GM21526 (cell line): Measurements from ENCODE around the gene CUEDC1.
"Not testable (repeated sequence)": the region's sequence is repeated elsewhere in the genome, so short reads cannot be mapped to it uniquely, and the experiment has no call there.

Experiments used
- ATAC-seq: cut with Tn5 transposase; IDR thresholded peaks from one replicate; pipeline ENCODE4 v1.9.1; 2021; ENCODE audit warnings: moderate library complexity; ENCODE audit not compliant: unreplicated experiment, low FRiP score

Gene CUEDC1

DNA sequence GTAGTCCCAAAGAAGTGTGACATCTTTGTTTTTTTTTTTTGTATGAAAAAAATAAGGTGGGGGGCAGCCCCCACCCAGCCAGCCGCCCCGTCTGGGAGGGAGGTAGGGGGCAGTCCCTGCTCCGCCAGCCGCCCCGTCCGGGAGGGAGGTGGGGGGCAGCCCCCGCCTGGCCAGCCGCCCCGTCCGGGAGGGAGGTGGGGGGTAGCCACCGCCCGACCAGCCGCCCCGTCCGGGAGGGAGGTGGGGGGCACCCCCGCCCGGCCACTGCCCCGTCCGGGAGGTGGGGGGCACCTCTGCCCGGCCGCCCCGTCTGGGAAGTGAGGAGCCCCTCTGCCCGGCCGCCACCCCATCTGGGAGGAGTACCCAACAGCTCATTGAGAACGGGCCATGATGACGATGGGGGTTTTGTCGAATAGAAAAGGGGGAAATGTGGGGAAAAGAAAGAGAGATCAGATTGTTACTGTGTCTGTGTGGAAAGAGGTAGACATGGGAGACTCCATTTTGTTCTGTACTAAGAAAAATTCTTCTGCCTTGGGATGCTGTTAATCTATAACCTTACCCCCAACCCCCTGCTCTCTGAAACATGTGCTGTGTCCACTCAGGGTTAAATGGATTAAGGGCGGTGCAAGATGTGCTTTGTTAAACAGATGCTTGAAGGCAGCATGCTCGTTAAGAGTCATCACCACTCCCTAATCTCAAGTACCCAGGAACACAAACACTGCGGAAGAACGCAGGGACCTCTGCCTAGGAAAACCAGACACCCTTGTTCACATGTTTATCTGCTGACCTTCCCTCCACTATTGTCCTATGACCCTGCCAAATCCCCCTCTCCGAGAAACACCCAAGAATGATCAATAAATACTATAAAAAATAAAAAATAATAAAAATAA lies 108.9 kb downstream of the CUEDC1 start:
- ATAC-seq: not testable (repeated sequence)

DNA sequence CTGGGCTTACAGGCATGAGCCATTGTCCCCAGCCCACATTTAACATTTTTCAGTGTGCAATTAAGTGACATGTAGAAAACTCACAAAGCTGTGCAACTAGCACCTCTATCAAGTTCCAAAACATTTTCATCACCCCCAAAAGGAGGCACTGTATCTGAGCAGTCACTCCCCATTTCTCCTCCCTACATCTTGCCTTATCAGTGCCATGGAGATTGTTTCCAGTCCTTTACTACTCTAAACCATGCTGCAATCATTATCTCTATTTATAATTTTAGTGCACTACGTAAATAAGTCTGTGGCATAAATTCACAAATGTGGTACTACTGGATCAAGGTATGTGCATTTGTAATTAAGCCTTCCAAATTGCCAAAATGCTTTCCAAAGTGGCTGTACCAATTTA lies 112.9 kb downstream of the CUEDC1 start:
- no peak for ATAC-seq

DNA sequence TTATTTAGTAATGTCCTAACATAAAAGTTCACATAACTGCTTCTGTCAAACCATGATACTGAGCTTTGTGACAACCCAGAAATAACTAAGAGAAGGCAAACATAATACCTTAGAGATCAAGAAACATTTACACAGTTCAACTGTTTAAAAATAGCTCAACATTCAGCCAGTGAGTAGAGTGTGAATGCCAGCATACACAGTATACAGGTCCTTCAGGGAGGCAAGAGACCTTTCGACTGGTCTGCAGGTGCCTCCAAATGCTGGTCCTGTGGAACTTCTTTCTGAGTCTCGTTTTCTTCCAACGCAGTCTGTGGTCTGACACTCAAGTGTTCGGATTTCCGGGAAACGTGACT lies 115.7 kb downstream of the CUEDC1 start:
- ATAC-seq: no peak

DNA sequence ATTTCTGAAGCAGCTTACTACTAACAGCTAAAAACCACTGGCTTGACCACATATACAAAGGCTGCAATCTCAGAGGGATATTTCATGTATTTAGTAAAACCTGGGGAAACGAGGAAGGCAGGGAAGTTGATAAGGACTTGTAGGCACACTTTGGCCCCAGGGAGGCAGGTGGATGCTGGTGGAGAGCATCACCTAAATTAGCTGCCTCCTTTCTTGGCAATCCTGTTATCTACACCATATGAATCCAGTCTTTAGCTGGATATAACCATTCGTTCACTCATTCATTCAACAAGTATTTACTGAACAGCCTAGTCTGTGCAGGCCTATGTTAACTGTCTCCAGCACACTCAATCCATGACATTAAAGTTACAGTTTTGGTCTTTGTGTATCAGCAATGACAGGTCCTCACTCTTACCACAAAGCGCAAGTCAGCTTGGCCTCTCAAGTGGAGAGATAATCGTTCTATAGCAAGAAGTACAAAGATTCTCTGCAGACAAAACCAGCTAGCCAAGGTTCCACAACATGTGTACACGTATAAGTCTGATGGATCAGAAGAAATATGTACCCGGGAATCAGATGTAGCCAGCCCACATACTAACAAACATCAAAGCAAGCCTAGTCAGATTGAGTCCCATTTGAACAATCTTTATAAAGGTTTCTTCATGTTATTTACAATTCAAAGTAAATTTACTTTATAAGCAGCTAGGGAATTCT lies 116.2 kb downstream of the CUEDC1 start:
- ATAC-seq: no peak

DNA sequence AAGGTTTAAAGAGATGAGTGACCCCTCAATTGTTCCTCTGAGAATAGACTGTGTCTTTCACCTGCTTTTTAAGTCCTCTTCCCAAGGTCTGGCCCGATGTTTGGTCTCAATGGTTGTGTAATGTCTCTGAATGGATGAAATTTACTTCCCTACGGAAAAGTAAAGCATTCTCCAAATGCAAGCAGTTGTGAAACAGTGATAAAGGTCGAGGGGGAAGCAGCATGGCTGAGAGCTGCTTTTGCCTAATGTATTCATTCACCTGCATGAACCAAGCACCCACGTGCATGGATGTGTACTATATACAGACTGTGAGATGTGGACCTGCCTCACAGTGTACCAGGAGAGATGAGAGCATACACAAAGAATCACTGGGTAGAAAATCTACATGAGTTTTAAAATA lies 116.8 kb downstream of the CUEDC1 start:
- ATAC-seq: no peak

DNA sequence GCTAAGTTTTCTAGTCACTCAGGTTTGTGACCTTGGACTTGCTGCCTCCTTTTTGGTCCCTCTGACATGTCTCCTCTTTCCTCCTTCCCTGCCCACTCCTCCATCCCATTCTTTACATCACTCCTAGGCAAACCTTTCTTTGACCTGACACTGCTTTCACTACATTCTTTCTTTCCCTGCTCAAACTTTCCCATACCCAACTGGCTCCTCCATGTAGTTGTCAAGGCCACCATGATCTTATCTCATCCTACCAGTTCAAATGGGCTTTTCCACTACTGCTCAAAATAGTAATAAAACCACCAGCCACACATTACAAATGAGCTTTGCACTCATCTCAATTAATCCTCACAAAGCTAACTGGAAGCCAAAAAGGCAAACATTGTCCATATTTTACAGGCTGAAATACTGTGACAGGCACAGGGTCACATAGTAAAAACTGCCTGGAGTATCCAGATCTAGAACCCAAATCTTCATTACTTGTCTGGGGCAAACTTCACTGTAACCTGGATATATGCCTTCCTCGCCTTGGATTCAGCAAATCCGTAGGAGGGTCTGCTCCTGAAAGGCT lies 119.8 kb downstream of the CUEDC1 start:
- no peak for ATAC-seq

DNA sequence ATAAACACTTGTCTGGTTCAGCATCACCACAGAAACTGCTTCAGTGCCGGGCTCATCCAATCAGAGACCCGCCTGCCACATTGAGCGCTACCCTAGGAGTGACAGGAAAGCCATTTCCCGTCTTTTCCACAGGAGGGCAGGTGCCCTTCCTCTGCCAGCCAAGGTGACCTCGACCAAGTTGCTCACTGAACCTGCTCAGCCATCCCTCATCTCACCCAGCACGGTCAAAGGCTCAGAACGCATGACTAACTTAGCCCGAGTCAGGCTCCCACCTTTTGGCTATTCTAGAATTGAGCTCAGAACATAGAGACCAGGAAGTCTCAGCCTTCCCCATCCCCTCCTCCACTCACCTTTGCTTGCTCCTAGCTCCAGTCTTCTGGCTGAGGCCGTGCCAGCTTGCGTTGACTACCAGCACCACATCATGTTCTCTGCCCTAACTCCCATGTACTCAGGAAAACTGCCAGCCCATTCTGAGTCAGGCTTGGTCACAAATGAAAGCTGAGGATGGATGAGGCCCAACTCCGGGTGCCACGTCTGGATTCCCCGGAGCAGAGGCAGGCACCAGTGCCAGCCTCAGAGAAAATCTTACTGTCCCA lies 121.0 kb downstream of the CUEDC1 start:
- ATAC-seq: no peak

DNA sequence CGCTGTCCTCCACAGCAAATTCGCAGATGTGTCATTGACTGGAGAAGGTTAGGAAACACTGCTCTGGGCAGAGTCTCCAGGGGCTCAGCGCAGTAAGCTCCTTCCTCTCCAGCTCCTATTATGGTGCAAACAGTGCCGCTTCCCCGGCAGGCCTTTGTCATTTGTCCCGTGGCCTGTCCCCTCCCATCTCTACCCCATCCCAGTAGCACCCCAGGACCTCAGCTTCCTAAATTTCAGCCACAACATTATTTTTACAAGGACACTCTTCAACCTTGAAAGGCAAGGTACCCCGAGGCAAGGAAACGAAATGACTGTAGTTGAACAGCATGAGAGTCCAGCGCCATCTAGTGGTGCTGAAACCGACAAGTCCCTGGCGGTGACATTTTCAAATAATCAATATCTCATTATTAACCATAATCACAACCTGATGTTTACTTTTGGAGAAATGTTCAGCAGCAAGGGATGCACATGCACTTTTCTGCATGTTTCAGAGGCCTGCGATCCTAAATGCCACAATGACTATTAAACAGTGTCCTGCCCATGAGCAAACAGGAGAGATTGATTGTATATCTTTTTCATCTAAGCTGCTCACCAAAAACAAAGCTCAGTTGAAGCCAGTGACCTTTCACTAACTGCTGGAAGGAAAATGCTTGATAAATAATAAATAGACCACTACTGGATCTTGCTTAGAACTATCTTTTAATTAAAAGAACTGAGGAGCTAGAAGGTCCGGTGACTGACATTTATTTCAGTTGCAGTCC lies 121.9 kb downstream of the CUEDC1 start:
- no peak for ATAC-seq

DNA sequence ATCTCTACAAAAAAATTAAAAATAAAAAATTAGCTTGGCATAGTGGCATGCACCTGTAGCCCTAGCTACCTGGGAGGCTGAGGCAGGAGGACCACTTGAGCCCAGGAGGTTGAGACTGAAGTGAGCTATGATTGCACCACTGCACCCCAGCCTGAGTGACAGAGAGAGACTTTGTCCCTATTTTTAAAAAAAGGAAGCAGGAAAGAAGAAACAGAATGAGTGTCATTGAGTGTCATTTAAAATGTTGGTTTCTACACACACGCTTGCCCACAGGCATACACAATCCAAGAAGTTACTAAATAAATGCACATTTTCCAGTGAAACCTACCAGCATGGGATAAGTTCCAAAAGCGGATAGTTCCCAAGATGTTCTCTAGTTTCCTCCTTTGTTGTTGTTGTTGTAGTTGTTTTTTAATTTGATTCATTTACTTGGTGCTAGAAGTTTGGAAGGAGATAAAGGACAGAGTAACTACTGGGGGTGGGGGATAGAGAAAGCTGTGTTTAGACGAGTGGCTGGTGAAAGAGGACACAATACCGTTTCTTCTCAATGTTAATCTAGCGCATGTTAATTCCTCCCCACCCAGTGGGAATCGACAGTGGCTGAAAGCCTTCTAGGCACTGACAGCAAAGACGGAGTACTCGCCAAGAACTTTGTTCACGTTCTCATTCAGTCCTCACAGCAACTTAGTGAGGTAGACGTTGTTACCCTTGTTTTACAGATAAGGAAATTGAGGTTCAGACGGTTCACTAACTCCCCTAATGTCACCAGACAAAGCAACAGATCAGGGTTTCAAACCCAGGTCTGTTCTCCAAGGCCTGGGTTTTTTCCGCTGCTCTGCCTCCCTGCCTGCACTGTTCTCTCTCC lies 122.7 kb downstream of the CUEDC1 start:
- no peak for ATAC-seq

DNA sequence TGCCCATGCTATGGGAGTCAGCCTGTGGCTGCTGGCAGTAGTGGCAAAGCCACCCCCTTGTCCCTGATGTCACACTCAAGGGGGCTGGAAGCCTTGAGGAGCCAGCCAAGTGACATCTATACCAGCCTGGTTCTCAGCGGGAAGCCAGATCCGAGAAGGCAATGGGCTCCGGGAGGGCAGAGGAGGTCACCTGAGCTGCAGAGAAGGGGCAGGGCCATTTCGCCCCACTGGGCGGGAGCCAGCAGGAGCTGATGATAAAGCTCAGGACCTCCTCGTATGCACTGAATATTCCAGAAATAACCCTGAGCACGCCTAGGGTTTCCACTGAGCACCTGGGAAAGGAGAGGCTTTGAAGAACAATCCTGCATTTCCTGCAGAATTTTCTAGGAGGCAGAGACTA lies 124.3 kb downstream of the CUEDC1 start:
- no peak for ATAC-seq

DNA sequence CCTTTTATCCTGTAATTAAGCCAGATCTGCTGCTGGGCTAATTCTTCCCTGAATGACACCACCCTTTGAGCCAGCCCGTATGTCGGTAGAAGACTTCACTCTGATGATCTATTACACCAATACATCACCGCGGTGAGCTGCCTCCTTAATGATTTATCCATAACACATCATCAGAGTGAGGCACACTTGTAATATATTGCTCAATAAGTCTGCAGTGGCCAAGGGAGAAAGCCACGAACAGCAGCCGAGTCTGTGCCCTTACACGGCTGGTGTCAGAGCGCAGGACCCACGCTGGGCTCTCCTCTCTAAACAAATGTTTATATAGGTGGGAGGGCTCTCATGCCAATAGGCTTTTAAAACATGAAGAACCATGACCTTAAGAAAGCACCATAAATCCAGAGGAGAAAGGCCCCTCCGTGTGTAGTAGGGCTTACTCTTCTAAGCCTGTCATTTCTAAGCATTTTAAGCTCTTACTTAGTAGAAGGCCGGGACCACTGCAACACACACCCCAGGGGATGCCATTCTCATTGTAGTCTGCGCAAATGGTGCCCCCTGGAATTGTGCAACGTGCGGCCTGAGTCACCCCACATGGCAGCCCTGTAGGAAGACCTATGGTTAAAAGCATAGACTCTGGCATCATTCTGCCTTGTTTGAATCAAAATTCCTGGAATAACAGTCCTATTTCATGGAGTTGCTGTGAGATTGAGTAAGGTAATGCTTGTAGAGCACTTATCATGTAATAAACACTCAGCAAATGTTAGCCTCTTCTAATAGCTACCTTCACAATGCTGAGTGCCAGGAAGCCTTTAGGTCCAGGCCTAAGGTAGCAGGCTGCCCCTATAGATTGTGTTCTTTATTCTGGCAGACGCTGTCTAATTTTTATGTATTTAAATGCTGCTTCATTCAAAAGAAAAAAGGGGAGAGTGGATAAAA lies 131.5 kb downstream of the CUEDC1 start:
- no peak for ATAC-seq

DNA sequence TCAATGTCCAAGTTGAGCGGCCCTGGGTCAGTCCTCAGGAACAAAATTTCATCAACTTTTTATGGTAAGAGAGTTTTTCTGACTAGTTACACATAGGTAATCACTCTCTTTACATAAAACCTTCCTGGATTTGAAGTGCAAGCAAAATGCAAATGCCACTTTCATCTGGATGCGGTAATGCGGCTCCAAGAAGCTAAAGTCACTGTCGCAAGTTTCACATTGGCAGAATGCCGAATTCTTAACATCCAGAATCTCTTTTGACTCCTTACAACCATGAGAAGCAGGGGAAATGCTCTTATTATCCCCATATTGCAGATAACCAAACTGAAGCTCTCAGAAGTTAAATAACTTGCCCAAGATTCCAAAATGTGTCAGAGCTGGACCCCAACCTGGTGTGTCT lies 135.3 kb downstream of the CUEDC1 start:
- ATAC-seq: no peak

DNA sequence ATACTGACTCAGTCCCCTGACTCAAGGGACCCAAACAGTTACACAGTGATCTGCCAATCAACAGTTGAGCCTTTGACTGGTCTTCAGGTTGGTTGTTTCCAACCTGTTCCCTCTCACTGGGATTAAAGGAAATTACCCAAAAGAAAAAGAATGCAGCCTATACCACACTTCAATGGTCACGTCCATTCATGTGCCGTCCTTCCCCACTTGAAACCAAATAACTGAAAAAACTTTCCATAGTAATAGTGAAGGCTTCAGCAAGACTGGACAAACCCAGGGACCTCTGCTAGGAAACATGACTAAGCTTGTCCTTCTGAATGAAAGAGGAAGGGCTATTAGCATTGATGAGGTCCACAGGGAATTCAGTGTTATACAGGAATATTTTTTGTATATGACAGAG lies 135.9 kb downstream of the CUEDC1 start:
- ATAC-seq: no peak

DNA sequence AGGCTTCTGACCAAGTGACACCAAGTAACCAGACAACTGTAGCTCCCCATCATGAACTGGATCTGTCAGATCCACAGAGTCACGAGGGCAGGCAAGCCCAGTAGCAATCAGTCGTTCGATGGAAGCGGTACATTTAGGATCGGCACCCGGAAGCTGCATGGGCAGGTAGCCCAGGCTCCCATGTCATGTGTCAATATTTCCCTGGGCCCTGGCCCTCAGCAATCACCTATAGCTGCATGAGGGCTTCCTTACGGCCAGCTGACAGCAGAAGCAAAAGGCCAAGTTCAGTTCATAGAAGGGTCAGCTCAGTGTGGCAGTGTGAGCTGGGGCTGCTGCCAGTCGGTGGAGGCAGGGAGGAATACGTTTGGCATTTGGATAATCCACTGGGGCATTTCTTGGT lies 137.1 kb downstream of the CUEDC1 start:
- ATAC-seq: no peak

DNA sequence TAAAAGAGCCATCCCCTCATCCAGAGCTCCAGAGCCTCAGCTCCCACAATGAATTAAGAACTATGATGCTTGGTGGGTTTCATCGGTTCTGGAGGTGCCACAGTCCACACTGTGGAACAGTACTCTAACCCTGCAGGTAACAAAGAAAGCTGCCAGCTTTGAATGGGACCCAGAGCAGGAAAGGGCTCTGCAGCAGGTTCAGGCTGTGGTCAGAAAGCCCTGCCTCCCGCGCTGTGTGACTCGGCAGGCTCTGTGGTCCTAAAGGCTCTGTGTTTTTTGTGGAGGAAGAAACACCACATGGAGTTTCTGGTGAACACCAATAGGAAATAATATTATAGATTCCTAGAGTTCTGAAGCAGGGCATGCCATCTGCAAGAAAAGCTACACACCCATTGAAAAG lies 137.9 kb downstream of the CUEDC1 start:
- ATAC-seq: no peak

DNA sequence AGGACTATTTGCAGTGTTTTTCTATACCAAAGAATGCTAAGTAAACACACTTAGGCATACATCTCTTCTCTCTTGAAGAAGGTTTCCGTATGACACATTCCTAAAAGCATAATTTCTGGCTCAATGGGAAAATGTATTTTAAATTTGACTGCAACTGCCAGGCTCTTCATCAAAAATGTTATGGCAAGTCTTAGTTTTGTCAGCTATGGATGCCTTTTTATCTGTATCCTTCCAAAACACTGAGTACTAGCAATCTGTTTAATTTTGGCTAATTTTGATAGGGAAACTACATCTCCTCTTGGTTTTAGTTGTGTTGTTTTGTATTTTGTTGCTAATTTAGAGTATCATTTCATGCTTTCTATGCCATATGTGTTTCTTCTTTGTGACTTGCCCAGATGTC lies 140.8 kb downstream of the CUEDC1 start:
- ATAC-seq: no peak

DNA sequence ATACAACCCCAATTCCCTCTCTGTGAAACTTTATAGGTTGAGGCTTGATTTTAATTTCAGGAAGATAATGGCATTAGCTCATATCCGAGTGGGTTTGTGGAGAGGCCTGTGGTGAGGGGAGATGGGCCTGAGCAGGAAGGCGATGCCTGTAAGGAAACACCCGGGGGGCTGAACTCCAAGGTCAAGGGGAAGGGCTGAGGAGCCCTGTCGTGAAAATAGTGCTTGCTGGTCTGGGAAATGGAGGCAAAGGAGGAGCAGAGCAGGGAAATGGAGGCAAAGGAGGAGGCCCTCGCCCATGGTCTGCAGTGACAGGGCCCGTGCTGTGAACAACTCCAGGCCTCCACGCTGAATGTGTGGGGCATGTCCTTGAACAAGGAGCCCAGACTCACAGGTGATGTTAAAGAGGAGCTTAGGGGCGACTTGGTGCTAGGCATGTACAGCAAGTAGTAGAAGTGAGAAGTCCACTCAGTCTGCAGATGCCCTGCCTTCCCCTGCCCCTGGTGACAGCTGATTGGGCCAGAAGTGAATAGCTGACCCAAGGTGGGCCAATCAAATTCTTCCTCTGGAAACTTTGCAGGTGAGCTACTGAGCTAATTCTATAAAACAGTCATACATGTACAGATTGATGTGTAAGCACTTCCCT lies 143.5 kb downstream of the CUEDC1 start:
- ATAC-seq: no peak
